ENCODE results near the gene TMEM200A. TPM values are rescaled to one million over a fixed set of nuclear protein-coding genes. Genes with fewer than 3 reads are reported as not detected.

TMEM200A gene
- total RNA-seq, 1 experiment from 2014 or later: 0.40 TPM

- no peaks in the 10 kb centered on the region for H3K9me2 ChIP-seq (replicated peaks; ENCODE audit: low read length)
- H4K20me1 ChIP-seq (ENCODE audit: low read length): no peaks in the 10 kb centered on the region
- no peaks in the 10 kb centered on the region for H3K36me3 ChIP-seq (ENCODE audit: low read depth, low read length)
- H3K9me3 ChIP-seq (ENCODE audit: low read length): no peaks in the 10 kb centered on the region
- no peak overlapping the region for H3K4me2 ChIP-seq (ENCODE audit: low read length)
- POLR2A ChIA-PET (ENCODE audit: unreplicated experiment): no interaction called here
- no peaks in the 10 kb centered on the region for H3K4me1 ChIP-seq (ENCODE audit: insufficient read depth, low read length)
- H3F3A ChIP-seq (ENCODE audit: low read length, unreplicated experiment): no peaks in the 10 kb centered on the region
- no peak for TF ChIP-seq EZH2phosphoT487 (IDR thresholded peaks at IDR 0.05; ENCODE audit: borderline replicate concordance, low read length)
- ATAC-seq: no peak
- no peak overlapping the region for H3K4me3 ChIP-seq (ENCODE audit: low read length)
- CTCF ChIA-PET: no interaction called here
- H3K79me2 ChIP-seq (ENCODE audit: low read length): no peaks in the 10 kb centered on the region
- no peak overlapping the region for H2AFZ ChIP-seq (ENCODE audit: low read length)
- no peaks in the 10 kb centered on the region; the same call in 1 of the 2 replicates for H3K27me3 ChIP-seq (ENCODE audit: low read length)
- no peak for DNase-seq
- no TSS peak for BruUV-seq (replicated peaks)
- H3K9ac ChIP-seq (ENCODE audit: low read length): no peak overlapping the region
- intact Hi-C loops (cut with micrococcal nuclease): no loop called here
- no peak overlapping the region for H3K27ac ChIP-seq (ENCODE audit: low read length)
These were observed 41.2 kb downstream of the TMEM200A start for GRCh38 chr6:130407032-130407431.

DNA sequence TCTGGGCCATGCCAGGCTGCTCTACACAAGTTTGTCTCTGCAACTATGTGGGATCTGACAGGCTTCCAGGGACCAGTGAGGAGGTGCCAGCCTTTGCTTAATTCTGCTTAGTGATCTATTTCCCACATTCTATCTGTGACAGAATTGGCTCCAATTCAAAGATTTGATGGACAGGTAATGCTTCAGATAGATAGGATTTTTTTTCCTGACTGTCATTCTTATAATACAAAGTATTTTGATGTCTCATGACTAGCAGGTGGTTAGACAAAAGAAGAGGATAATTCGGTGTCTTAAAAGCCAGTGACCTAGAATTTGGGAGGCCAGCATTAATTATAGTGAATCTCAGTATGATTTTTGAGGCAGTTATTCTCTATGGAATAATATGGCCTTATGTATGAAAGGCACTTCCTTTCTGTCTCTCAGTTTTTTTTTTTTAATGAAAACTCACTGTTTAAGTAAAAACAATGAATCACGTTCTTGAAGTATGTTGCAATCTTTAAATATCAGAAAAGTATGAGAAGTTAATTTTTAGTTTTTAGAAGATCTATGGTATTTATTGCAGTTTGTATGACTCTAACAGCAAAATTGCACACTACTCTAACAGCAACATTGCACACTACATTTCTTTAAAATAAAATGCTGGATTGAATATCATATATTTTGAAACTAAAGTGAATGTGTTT lies 43.7 kb downstream of the TMEM200A start:
- no TSS peak for BruUV-seq (replicated peaks)
- Histone ChIP-seq H3K27ac (ENCODE audit: low read length) (no peak overlapping the region), H3K36me3 (ENCODE audit: low read depth, low read length) (no peaks in the 10 kb centered on the region), H3K27me3 (ENCODE audit: low read length) (no peaks in the 10 kb centered on the region; the same call in 1 of the 2 replicates), H3K4me3 (ENCODE audit: low read length) (no peak overlapping the region), H3K4me1 (ENCODE audit: insufficient read depth, low read length) (no peaks in the 10 kb centered on the region), H3K9ac (ENCODE audit: low read length) (no peak overlapping the region), H3K9me3 (ENCODE audit: low read length) (no peaks in the 10 kb centered on the region), H3K9me2 (replicated peaks; ENCODE audit: low read length) (no peaks in the 10 kb centered on the region), H3K79me2 (ENCODE audit: low read length) (no peaks in the 10 kb centered on the region), H4K20me1 (ENCODE audit: low read length) (no peaks in the 10 kb centered on the region), H2AFZ (ENCODE audit: low read length) (no peak overlapping the region), H3F3A (ENCODE audit: low read length, unreplicated experiment) (no peaks in the 10 kb centered on the region), H3K4me2 (ENCODE audit: low read length) (no peak overlapping the region)
- TF ChIP-seq EZH2 (IDR thresholded peaks at IDR 0.05; ENCODE audit: low read length, unreplicated experiment) (no peak), EZH2phosphoT487 (IDR thresholded peaks at IDR 0.05; ENCODE audit: borderline replicate concordance, low read length) (no peak), CTCF (conservative IDR thresholded peaks at IDR 0.05; ENCODE audit: low read depth, low read length) (no peak)
- intact Hi-C loops (cut with micrococcal nuclease): no loop called here
- POLR2A ChIA-PET (ENCODE audit: unreplicated experiment): no interaction called here
- CTCF ChIA-PET: no interaction called here
- ATAC-seq (no peak), DNase-seq (no peak)

DNA sequence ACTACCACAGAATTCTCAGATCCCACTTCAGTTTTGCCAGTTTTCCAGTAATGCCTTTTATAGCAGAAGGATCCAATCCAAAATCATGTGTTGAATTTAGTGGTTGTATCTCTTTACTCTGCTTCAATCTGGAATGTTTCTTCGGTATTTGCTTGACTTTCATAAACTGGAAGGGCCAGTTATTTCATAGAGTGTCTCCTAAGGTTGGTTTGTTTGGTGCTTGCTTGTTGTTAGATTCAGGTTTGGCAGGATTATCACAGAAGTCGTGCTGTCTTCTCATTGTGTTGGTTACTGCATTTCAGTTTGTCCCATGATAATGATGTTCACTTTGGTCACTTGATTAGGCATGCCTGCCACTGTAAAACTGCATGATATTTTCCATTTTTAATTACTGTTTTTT lies 45.7 kb downstream of the TMEM200A start:
- Histone ChIP-seq H3K9me3 (ENCODE audit: low read length) (no peaks in the 10 kb centered on the region), H3K9ac (ENCODE audit: low read length) (no peak overlapping the region), H3K9me2 (replicated peaks; ENCODE audit: low read length) (no peaks in the 10 kb centered on the region), H3K4me3 (ENCODE audit: low read length) (no peak overlapping the region), H2AFZ (ENCODE audit: low read length) (no peak overlapping the region), H3F3A (ENCODE audit: low read length, unreplicated experiment) (no peaks in the 10 kb centered on the region), H3K4me1 (ENCODE audit: insufficient read depth, low read length) (no peaks in the 10 kb centered on the region), H3K36me3 (ENCODE audit: low read depth, low read length) (no peaks in the 10 kb centered on the region), H3K27ac (ENCODE audit: low read length) (no peak overlapping the region), H3K4me2 (ENCODE audit: low read length) (no peak overlapping the region), H3K27me3 (ENCODE audit: low read length) (no peaks in the 10 kb centered on the region; the same call in 1 of the 2 replicates), H3K79me2 (ENCODE audit: low read length) (no peaks in the 10 kb centered on the region), H4K20me1 (ENCODE audit: low read length) (no peaks in the 10 kb centered on the region)
- ChIA-PET POLR2A (ENCODE audit: unreplicated experiment) (no interaction called here), CTCF (no interaction called here)
- no TSS peak for BruUV-seq (replicated peaks)
- ATAC-seq (no peak), DNase-seq (peak; percentile 4)
- intact Hi-C loops (cut with micrococcal nuclease): no loop called here
- no peak for TF ChIP-seq CTCF (conservative IDR thresholded peaks at IDR 0.05; ENCODE audit: low read depth, low read length)
- no peak for TF ChIP-seq EZH2 (IDR thresholded peaks at IDR 0.05; ENCODE audit: low read length, unreplicated experiment)
- TF ChIP-seq EZH2phosphoT487 (IDR thresholded peaks at IDR 0.05; ENCODE audit: borderline replicate concordance, low read length): no peak
